NB4 (cell line): Measurements from ENCODE around the gene RARRES2.
"Not testable (repeated sequence)": the region's sequence is repeated elsewhere in the genome, so short reads cannot be mapped to it uniquely, and the experiment has no call there.

Source experiments
- DNase-seq: peaks from one replicate; pipeline ENCODE4 v3.0.0; 2010; ENCODE audit warnings: low read depth
- H3K4me3 ChIP-seq: one replicate; pipeline ENCODE4 v1.5.1; 2011; ENCODE audit warnings: mild to moderate bottlenecking, low read depth, low read length, moderate library complexity
- MAX ChIP-seq: IDR thresholded peaks from 2 replicates; pipeline ENCODE4 v1.6.1; 2011; ENCODE audit warnings: low read depth, low read length
- MYC ChIP-seq: IDR thresholded peaks from 2 replicates; pipeline ENCODE4 v1.6.1; 2011; ENCODE audit warnings: low read depth, low read length
- POLR2A ChIP-seq: IDR thresholded peaks from 2 replicates; pipeline ENCODE4 v1.6.1; 2011; ENCODE audit warnings: mild to moderate bottlenecking; ENCODE audit not compliant: insufficient read length; ENCODE audit errors: extremely low read depth
- TF ChIP-seq, protein P1 (sequence below): IDR thresholded peaks from one replicate; pipeline ENCODE4 v1.5.1; 2012; ENCODE audit warnings: low read depth, low read length

RARRES2 gene

DNA sequence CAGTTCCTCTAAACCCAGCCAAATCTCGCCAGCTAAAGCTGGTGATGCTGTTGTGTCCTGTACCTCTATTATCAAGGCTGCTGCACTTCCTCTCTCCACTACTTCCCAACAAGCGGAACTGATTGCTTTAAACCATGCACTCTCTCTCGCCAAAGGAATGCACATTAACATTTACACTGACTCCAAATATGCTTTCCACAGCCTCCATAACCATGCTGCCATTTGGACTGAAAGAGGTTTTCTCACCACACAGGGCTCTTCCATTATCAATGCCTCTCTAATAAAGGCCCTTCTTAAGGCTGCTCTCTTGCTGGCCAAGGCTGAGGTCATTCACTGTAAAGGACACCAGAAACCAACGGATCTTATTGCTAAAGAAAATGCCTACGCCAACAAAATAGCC is 29.7 kb downstream of the RARRES2 start:
- no peak for DNase-seq
- TF ChIP-seq, protein P1, sequence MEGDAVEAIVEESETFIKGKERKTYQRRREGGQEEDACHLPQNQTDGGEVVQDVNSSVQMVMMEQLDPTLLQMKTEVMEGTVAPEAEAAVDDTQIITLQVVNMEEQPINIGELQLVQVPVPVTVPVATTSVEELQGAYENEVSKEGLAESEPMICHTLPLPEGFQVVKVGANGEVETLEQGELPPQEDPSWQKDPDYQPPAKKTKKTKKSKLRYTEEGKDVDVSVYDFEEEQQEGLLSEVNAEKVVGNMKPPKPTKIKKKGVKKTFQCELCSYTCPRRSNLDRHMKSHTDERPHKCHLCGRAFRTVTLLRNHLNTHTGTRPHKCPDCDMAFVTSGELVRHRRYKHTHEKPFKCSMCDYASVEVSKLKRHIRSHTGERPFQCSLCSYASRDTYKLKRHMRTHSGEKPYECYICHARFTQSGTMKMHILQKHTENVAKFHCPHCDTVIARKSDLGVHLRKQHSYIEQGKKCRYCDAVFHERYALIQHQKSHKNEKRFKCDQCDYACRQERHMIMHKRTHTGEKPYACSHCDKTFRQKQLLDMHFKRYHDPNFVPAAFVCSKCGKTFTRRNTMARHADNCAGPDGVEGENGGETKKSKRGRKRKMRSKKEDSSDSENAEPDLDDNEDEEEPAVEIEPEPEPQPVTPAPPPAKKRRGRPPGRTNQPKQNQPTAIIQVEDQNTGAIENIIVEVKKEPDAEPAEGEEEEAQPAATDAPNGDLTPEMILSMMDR, result no peak
- TF ChIP-seq POLR2A (no peak), MYC (no peak), MAX (no peak)
- H3K4me3 ChIP-seq, result no peak overlapping the region

DNA sequence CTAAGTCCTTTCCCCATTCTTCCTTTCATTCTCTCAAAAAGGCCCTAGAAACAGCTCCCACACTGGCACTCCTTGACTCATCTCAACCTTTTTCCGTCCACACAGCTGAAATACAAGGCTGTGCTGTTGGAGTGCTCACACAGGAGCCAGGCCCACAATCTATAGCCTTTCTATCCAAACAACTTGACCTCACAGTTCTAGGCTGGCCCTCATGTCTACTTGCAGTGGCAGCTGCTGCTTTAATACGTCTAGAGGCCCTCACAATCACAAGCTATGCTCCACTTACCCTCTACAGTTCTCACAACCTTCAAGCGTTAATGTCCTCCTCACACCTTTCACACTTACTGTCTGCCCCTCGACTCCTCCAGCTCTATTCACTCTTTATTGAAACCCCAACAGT is 30.3 kb downstream of the RARRES2 start:
- H3K4me3 ChIP-seq, result no peak overlapping the region
- DNase-seq, result no peak
- no peak for TF ChIP-seq MYC
- TF ChIP-seq MAX, result no peak
- TF ChIP-seq, protein P1, result no peak
- TF ChIP-seq POLR2A, result no peak

DNA sequence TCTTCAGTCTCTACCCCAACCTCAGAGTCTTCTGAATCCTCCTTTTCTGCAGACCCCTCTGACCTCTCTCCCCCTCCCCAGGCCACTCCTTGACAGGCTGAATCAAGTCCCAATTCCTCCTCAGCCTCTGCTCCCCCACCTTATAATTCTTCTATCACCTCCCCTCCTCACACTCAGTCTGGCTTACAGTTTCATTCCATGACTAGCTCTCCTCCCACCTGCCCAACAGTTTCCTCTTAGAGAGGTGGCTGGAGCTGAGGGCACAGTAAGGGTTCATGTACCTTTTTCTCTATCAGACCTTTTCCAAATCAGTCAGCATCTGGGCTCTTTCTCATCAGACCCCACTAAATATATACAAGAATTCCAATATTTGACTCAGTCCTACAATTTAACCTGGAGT is 32.9 kb downstream of the RARRES2 start:
- DNase-seq, result no peak
- TF ChIP-seq MYC, result no peak
- no peak for TF ChIP-seq MAX
- TF ChIP-seq, protein P1, result no peak
- no peak for TF ChIP-seq POLR2A

DNA sequence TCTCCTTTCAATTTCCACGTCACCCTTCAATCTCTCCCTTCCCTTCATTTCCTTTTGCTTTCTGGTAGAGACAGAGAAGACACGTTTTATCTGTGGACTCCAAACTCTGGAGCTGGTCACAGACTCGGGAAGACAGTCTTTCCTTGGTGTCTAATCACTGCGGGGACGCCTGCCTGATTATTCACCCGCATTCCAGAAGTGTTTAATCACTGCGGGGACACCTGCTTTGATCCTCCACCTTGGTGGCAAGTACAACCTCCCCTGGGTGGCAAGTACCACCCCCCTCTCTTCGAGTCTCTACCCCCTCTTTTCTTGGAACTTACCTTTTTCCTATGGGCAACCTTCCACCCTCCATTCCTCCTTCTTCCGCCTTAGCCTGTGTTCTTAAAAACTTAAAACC is 33.5 kb downstream of the RARRES2 start:
- TF ChIP-seq, protein P1, result no peak
- no peak for TF ChIP-seq POLR2A
- TF ChIP-seq MYC, result no peak
- no peak for TF ChIP-seq MAX
- no peak for DNase-seq
- no peak overlapping the region for H3K4me3 ChIP-seq

More for the DNA sequence above, 32.9 kb downstream of the RARRES2 start:
- H3K4me3 ChIP-seq, result no peak overlapping the region

DNA sequence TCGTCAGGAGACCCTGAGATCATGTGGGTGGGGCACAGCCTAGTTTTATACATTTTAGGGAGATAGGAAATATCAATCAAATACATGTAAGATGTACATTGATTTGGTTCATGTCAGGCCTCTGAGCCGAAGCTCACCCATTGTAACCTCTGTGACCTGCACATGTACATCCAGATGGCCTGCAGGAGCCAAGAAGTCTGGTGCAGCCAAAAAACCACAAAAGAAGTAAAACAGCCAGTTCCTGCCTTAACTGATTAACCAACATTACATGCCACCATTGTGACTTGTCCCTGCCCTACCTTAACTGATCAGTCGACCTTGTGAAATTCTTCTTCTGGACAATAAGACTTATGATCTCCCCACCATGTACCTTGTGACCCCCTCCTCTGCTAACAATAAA is 34.3 kb downstream of the RARRES2 start:
- no peak for DNase-seq
- TF ChIP-seq POLR2A (no peak), MAX (no peak), MYC (no peak)
- TF ChIP-seq, protein P1, result no peak
- no peak overlapping the region for H3K4me3 ChIP-seq

GRCh38 chr7:150306377-150306776 is 35.1 kb downstream of the RARRES2 start:
- DNase-seq, H3K4me3 ChIP-seq: not testable (repeated sequence)

DNA sequence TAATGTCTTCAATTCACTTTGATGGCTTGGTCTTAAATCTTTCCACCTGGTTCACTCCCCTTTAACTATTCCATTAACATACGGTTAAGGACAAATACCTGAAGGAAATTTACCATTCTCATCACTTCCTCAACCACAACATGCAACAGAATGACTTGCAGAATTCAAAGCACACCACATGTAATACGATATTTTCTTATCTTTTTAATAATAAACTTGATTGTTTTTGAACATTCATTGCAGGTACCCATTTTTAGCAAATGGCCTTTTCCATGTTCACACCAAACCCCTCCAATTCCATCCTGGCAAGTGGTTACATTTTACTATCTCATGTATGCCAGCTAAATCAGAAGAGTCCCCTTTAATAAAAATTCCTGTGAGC is 35.5 kb downstream of the RARRES2 start:
- DNase-seq, H3K4me3 ChIP-seq: not testable (repeated sequence)

GRCh38 chr7:150305259-150305902 is 36.0 kb downstream of the RARRES2 start:
- not testable (repeated sequence) for H3K4me3 ChIP-seq, DNase-seq

DNA sequence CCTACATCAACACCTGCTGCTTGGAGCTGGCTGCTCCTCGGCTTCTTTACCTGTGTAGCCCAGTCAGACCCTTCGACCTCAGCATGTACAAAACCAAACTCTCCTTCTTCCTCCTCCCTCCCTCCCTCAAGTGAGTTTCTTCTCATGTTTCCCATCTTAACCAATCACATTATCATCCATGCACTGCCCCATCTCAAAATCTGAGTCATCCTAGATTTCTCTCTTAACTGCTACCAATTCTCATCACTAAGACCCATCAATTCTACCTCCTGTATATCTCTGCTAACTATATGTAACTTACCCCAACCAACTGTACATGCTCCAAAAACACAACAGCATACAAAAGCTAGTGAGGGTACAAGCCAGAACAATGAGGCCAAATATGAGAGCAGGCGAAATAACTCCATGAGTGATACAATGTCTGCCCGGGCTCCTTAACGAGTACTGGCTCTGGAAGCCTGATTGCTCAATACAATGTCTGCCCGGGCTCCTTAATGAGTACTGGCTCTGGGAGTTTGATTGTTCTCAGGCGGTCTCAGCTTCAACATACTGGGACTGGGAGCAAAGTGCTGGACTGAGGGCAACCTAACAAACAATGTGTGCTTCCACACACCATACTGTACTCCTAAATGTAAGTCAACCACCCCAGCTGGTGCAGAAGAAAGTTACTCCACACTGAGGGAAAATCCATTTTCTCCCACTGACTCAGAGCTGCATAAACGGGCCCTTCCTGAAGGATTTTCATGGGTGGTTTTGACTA is 36.8 kb downstream of the RARRES2 start:
- not testable (repeated sequence) for DNase-seq, H3K4me3 ChIP-seq

DNA sequence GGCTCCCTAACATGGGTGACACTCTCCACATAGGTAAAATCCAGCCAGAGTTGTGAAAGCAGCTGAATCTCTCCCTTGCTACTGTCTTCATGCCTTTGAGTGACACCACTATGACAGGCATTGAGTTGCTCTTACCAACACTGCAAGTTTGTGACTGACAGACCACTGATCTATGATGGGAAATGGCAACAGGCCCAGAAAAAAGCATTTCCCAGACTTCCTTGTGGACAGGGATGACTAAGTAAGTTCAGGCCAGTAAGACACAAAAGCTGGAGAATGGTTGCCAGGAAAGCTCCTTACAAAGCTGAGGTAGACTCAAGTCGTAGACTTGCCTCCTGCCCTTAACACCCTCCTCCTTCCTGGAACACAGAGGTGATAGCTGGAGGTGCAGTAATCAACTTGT is 38.5 kb downstream of the RARRES2 start:
- not testable (repeated sequence) for DNase-seq, H3K4me3 ChIP-seq
